ENCODE measurements around the gene PLD6.
"Not testable (repeated sequence)": the region's sequence is repeated elsewhere in the genome, so short reads cannot be mapped to it uniquely, and the experiment has no call there.

PLD6 gene
- 7.0 to 19.7 reads per million in 2 donors for total RNA-seq

- DNase-seq: peak; percentile 90
Measured at GRCh38 chr17:17206124-17206912, at the start of gene PLD6. Gene PLD6 (minus strand): TSS chr17:17206333. CDS start chr17:17206286, 47 bp downstream.

GRCh38 chr17:17255689-17256088 is 49.6 kb upstream of the PLD6 start:
- not testable (repeated sequence) for DNase-seq

GRCh38 chr17:17254036-17254435 is 47.9 kb upstream of the PLD6 start:
- DNase-seq: no peak

- no peak for DNase-seq
Measured at GRCh38 chr17:17253406-17253805, 47.3 kb upstream of the PLD6 start.

GRCh38 chr17:17252149-17252661 is 46.1 kb upstream of the PLD6 start:
- no peak for DNase-seq

- no peak for DNase-seq
Measured at GRCh38 chr17:17246879-17247278, 40.7 kb upstream of the PLD6 start.

GRCh38 chr17:17243163-17243562 is 37.0 kb upstream of the PLD6 start:
- DNase-seq: no peak

- no peak for DNase-seq
Measured at GRCh38 chr17:17242246-17242645, 36.1 kb upstream of the PLD6 start.

GRCh38 chr17:17241656-17242055 is 35.5 kb upstream of the PLD6 start:
- no peak for DNase-seq

GRCh38 chr17:17239832-17240231 is 33.7 kb upstream of the PLD6 start:
- DNase-seq: no peak

GRCh38 chr17:17237026-17237799 is 31.1 kb upstream of the PLD6 start, which contains the start of gene FLCN:
Gene FLCN (minus strand): TSS chr17:17237168. CDS start chr17:17228137, 9,031 bp downstream.
- peak; percentile 88 for DNase-seq

- peak; percentile 4 for DNase-seq
Measured at GRCh38 chr17:17236295-17237025, 30.3 kb upstream of the PLD6 start.

- no peak for DNase-seq
Measured at GRCh38 chr17:17235212-17236174, 29.4 kb upstream of the PLD6 start.

GRCh38 chr17:17232303-17232621 is 26.1 kb upstream of the PLD6 start:
- DNase-seq: no peak

- no peak for DNase-seq
Measured at GRCh38 chr17:17231621-17232302, 25.6 kb upstream of the PLD6 start.

GRCh38 chr17:17229416-17230384 is 23.6 kb upstream of the PLD6 start:
- DNase-seq: no peak

GRCh38 chr17:17228521-17229279 is 22.6 kb upstream of the PLD6 start:
- DNase-seq: no peak

GRCh38 chr17:17227608-17228520 is 21.7 kb upstream of the PLD6 start:
- DNase-seq: no peak
